GM23248 (cell line): ENCODE data around the gene HYOU1.

Source experiments
- EZH2 ChIP-seq: fragments of 200-600 bp; sonication (generic); IDR thresholded peaks from 2 replicates; pipeline ENCODE4 v1.6.1; 2018; ENCODE audit warnings: antibody characterized with exemption, mild to moderate bottlenecking; ENCODE audit not compliant: insufficient read depth, poor library complexity, severe bottlenecking
- EZH2phosphoT487 ChIP-seq: fragments of 200-600 bp; sonication (generic); IDR thresholded peaks from 2 replicates; pipeline ENCODE4 v1.6.1; 2018; ENCODE audit warnings: antibody characterized with exemption, moderate library complexity, mild to moderate bottlenecking, low read depth; ENCODE audit not compliant: insufficient read depth

DNA sequence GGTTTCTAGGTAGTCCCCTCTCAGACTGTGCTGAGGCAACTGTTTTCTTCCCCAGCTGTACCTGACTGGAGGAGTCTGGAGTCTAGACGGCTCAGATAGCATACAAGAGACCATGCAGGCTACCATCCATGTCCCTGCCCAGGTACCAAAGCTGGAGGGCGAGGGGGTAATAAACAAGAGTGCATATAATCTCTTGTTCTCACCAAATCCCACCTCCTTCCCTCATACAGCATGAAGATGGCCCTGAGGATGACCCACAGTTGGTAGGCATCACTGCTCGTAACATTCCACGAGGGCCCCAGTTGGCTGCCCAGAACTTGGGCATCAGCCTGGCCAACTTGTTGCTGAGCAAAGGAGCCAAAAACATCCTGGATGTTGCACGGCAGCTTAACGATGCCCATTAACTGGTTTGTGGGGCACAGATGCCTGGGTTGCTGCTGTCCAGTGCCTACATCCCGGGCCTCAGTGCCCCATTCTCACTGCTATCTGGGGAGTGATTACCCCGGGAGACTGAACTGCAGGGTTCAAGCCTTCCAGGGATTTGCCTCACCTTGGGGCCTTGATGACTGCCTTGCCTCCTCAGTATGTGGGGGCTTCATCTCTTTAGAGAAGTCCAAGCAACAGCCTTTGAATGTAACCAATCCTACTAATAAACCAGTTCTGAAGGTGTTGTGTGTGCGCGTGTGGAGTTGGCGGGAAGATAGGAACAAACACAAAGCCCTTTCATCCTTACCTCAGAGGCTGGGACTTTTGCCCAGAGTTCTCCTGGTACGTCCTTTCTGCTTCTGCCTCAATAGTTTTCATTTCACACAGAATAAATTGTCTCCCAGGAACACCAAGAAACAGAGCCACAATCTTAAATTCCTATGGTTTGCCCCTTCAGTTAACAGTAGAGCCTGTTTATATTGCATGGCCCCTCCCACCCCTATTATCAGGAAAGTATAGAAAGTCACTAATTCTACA is 36.2 kb upstream of the HYOU1 start:
- TF ChIP-seq EZH2 (no peak), EZH2phosphoT487 (no peak)
